SHP77 (cell line): ENCODE results near the gene DHX57.

Experiments
- DNase-seq, 2 experiments: peaks; one replicate each; lab custom pipeline; 2025; lab: John Stamatoyannopoulos, UW

DHX57 gene

GRCh38 chr2:38750011-38750890 is 125.5 kb downstream of the DHX57 start:
- DNase-seq, result no peak

GRCh38 chr2:38748943-38749804 is 126.6 kb downstream of the DHX57 start:
- DNase-seq, result no peak

- no peak for DNase-seq
These were observed 127.3 kb downstream of the DHX57 start for GRCh38 chr2:38748391-38748790.

GRCh38 chr2:38747819-38748218 is 127.9 kb downstream of the DHX57 start:
- DNase-seq, result no peak
